Spleen (tissue), 7 donors: ENCODE measurements around the gene AHRR.

ENCODE experiments used
- POLR2A ChIP-seq, 3 donors: fragments of 450-650 bp; IDR thresholded peaks; one replicate each; pipeline ENCODE4 v1.5.1; 2017; ENCODE audit warnings: antibody characterized with exemption in 3 of 3, mild to moderate bottlenecking in 1 of 3
- TF ChIP-seq, protein P1 (sequence below), 11 experiments: fragments of 200-600 bp in 7 of 11; fragments of 450-650 bp in 4 of 11; sonication (generic) in 4 of 11; IDR thresholded peaks in 8 of 11; conservative IDR thresholded peaks in 3 of 11; 1 replicate in 7 of 11; 2 replicates in 4 of 11; pipeline versions ENCODE4 v1.4.0 to v1.8.0; 2016 to 2021; ENCODE audit warnings: antibody characterized with exemption in 11 of 11, inconsistent platforms in 4 of 11, mild to moderate bottlenecking in 1 of 11
- donor health status: DM: no; HTN: no; CAD: no; lungs with moderate emphysema.
- donor health status: DM: no; HTN: no; CAD: no.
- donor health status: DM: no; HTN: no; CAD: no.

DNA sequence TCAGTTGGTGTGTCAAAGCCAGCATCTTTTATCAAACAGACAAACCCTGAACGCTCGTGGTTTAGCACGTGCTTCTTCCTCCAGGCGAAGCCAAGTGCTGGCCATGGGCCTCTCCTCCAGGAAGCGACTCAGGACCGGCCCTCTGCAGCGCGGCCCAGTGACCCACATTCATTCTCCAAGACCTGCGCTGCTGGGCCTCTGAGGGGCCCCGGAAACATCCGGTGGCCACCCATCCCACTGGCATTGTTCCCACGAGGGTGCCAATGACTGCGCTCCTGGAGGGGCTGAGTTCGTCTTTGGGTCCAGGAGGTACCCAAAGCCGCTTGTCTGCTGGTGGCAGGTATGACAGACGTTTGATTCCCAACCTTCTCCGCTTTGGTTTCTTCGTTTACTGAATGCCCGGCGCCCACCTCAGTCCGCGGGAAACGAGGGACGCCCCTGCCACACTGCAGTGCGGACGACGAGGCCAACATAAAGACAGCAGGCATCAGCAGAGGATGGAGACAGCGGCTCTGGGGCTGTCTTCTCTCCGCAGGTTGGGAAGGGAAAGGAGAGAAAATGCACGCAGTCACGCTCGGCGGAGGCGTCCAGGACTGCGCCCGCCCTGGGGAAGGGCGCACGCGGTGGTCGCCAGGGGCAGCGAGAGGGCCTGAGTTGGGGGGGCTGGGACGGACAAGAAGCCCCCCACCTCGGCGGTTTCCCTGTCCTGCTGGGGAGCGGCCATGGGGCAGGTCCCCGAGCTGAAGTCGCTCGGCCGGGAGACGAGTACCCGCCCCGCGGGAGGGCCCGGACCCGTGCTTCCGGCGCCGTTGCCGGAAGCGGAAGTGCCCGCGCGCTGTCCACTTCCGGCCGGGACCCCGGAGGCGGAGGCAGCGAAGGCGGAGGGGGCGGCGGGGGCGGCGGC, 121.1 kb downstream of the AHRR start, which contains the start of gene EXOC3:
- TF ChIP-seq, protein P1, sequence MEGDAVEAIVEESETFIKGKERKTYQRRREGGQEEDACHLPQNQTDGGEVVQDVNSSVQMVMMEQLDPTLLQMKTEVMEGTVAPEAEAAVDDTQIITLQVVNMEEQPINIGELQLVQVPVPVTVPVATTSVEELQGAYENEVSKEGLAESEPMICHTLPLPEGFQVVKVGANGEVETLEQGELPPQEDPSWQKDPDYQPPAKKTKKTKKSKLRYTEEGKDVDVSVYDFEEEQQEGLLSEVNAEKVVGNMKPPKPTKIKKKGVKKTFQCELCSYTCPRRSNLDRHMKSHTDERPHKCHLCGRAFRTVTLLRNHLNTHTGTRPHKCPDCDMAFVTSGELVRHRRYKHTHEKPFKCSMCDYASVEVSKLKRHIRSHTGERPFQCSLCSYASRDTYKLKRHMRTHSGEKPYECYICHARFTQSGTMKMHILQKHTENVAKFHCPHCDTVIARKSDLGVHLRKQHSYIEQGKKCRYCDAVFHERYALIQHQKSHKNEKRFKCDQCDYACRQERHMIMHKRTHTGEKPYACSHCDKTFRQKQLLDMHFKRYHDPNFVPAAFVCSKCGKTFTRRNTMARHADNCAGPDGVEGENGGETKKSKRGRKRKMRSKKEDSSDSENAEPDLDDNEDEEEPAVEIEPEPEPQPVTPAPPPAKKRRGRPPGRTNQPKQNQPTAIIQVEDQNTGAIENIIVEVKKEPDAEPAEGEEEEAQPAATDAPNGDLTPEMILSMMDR (IDR thresholded peaks at IDR 0.05 in 8 of 11, conservative IDR thresholded peaks at IDR 0.05 in 3 of 11), result no peak
- no peak for TF ChIP-seq POLR2A (IDR thresholded peaks at IDR 0.05)
